ENCODE data around the gene PDE2A.

The PDE2A gene

DNA sequence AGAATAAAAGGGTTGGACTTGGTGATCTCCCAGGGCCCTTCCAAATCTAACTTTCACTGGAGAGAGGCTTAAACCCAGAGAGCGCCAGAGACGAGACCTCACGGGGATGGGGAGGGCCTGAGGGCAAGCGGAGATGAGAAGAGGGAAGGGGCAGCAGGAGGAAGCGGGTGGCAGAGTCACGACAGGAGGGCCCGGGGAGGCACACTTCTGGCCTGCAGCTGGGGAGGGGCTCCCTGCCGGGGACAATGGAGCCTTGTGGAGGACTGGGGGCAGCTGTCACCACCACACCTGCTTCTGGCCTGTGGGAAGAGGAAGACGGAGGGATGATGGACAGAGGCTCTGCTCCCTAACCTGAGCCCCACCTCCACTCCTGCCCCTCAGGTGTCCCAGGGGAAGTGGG is 40.2 kb downstream of the PDE2A start:
- no peak for DNase-seq

DNA sequence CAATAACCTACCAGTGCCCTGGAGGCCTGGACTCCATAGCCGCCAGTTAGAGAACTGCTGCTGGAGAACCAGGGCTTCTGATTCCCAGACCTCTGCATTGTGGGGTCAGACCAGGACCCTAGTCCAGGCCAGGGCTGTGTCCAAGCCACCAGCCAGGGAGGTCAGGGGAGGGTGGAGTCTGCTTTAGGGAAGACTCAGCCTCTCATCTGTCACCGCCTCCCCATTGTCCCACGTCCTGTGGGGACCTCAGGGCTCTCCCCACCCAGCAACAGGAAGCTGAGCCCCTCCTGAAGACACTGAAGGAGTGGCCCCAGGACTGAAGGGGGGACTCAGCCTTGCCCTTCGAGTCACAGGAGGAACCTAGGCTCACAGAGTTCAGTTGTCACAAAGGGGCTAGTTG is 41.2 kb downstream of the PDE2A start:
- DNase-seq, result no peak

DNA sequence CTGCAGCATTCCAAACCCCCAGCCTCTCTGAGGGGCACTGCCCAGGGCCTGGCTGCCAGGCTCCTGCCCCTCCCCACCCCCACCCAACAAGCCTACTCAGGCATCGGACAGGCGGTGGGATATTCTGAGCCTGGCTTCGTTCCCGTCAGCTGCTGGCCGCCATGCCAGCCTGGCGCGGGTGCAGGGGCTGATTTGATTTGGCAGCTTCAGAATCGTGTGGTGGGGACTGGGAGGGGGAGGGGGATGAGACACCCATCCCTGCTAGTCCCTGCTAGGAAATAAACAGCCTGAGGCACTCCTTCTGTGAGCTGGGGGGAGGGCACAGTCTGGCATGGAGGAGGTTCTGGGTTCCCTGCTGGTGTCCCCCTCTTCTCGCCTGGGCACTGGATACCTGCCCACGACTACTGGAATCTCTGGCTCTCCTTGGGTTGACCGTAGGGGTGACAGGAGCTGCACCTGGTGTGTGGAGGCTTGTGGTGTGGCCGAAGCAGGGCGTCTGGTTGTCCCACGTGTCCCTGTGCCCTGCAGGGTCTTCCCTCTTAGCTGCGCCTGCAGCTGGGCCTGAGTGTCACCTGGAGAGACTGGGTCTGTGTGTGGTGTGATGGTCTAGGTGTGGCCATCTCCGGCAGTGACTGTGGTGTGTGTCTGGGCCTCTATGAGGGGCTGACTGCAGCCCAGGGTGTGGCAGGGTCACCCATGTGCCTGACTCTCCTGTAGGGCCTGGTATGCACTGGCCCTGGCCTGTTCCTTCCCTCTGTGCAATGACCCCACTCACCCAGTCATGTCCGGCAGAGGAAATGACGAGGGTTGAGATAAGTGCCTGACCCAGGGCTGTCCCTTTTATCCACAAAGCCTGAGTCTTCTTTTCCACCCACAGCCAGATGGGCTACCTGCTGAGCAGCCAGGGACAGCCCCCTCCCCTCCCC is 42.2 kb downstream of the PDE2A start:
- DNase-seq, result no peak

DNA sequence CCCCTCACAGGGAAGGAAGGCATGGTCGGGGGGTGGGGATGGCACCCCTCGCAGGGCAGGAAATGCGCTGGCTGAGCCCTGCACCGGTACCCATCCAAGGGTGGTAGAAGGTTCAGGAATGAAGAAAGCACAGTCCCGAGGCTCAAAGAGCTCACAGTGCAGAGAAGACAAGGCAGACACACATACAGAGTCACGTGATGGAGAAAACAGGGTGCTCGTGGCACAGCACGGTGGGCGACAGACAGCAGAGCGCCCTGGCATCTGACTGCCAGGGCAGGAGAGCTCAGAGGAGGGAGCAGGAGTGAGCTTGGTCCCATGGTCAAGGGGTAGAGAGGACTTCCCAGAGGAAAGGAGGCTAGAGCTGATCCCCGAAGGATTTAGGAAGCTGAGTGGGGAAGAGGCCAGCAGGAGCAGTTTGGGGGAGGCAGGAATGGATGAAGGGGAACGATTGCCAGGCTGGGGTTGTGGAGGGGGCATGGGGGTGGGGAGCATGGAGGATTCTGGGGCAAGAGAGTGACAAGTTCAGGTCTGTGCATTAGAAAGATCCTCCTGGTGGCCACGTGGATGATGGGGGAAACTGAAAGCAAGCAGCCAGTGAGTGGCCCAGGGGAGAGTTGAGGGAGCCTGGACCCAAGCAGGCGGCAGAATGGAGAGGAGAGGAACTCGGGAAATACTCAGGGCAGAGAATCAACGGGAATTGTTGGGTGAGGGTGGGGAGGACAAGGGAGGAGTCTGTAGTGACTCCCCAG is 43.9 kb downstream of the PDE2A start:
- no peak for DNase-seq

DNA sequence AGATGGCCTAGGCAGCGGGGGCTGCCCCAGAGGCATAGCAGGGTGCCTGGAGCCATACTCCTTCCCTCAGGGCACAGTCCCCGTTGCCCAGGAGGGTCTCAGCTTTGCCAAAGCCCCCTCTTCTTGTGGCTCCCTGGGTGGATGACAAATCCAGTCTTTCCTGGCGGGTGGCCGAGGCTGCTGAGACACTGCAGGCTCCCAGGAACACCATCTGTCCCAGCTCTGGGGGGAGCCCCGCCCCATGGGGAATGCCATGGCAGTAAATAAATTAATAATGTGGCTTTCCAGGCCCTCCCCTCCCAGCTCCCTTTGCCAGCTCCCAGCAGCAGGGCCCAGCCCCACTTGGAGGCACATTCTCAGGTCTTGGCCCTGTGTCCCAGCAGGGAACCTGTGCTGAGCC is 45.0 kb downstream of the PDE2A start:
- no peak for DNase-seq

DNA sequence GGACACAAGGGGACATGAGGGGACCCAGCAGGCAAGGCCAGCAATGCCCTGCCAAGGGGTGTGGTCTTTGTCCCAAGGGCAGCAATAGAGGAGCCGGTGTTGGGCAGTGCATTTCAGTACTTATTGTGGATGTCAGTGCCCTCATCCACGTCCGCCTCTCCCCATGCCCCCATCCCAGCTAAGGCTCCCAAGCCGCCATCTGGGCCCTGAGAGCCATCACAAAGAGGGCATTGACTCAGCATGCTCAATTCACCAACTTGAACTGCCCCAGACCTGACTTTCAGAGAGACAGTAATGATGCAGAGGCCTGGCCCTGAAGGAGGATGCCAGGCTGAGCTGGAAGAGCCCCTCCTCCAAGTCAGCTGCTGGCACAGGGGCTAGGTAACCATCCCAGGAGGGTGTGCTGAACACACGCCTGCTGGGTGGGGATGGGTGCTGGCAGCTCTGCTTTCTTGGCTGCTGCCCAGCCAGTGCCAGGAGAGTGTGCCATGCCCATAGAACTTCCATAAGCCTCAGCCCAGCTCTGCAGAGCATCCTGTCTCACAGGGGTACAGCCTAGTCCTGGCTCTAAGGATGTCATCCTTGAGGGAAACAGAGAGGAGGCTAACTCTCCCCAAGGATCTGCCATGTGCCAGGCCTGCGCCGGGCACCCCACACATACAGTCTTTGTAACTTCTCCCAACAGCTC is 46.5 kb downstream of the PDE2A start:
- no peak for DNase-seq

DNA sequence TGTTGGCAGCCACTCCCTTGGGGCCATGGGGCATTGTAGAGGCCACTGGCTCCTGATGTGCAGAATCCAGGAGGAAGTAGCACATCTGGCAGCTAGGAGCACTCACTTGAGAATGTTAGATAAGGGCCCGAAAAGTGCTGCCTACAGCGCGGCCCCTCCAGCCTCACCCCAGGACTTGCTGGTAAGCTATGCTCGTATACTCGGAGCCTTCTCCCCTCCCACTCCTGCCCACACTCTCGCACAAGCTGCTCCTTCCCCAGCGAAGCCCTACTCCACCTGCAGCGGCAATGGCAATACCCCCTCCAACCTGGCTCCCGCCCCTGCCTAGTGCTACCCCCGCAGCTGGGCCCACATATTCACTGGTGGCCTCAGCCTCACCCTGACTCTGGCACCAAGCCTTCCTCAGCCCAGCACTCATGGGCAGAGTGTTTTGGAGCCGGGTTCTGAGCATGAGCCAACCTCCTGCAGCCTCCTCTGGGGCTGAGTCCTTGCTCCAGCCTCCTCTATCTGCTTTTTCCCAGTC is 47.7 kb downstream of the PDE2A start:
- DNase-seq, result no peak

DNA sequence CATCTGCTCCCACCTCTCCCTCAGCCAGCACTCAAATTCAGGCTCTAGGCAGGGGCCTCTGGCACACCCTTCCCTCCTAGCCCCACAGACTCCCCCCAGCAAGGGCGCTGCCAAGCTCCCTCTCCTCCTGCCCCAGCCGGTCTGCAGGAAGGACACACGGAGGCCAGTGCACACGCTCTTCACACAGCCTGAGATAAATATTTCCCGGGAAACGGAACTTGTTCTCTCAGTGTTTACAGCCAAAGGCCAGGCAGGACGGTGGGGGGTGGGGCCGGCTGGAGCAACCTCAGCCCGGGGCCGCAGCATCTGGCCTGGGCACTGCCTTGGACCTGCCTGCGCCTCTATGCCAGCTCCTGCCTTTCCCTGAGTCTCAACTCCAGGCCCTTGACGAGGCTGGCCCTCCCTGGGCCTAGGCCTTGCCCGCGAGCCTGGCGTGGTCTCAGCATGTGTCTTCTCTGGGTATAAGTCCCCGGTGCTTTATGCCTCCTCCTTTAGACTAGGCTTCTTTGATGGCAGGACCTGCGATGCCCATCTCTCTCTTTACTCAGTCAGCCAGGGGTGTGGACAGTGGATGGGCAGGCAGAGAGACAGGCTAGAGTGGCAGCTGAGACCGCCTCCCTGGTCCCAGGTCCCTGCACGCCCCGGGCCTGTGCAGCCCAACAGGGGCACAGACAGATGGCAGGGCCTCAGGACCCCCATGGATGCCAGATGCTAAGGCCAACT is 48.4 kb downstream of the PDE2A start:
- no peak for DNase-seq

DNA sequence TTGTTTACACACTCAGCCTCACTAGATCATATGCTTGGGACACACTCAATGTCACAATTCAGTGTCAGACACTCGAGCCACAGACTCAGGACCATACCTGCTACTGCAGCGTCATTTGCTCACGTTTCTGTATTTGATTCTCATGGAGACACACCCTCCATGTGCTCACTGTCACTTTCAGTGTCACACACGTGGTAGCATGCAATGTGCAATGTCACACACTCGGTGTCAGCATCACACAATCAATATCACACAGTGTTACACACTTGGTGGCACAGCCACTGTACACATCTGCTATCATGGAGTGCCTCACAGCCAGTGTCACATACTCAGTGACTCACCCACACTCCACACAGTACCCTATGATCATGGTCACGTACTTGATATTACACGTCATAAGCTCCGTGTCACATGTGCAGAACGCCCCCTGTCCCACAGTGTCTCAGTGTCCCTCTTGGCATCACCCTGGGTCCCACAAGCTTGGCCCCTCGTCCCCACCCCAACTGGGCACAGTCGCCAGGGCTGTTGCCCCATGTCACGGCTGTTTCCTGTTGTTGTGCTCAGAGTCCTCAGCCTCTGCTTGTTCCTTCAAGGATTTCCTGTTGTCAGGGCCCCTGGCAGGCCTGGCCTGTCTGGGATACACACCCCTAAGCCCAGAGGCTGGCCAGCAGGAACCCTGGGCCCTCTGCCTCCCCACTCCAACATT is 49.6 kb downstream of the PDE2A start:
- DNase-seq, result no peak

DNA sequence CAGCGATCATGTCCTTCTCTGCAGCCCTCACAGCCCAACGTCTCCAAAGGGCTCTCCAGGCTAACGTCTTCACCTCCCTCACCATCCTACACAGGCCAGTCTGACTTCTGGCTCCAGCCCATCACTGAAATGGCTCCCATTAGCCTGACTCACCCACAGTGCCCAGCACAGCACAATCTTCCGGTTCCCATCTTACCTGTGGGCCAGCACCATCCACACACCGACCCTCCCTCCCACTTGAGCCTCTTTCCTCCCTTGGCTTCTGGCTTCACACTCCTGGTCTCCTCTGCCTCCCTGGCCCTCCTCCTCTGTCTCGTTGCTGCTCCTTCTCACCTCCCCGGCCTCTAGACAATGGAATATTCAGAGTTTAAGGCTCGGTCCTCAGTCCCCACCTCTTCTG is 51.2 kb downstream of the PDE2A start:
- no peak for DNase-seq

DNA sequence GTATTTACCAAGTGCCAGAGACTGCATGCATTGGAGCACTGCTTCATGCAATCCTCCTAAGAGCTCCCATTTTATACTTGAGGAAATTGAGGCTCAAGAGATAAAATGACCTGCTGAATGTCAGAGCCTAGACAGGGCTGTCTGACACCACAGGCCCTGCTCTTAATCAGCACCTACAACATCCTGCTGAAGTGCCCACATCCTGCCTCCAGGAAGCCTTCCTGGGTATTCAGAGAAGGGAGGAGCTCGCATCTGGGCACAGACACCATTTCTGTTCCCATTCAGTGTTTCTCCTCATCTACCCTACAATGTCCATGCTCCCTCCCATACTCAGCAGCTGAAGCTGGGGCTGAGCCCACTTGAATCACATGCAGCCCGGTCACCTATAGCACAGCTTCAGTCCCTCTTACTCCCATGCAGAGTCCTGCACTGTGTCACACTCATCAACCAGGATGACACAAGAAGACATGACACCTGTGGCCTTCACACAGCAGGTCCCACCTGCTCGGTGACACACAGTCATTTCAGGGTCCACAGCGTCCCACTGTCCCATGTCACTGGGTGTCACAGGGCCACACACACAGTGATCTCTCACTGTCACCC is 53.1 kb downstream of the PDE2A start:
- no peak for DNase-seq

DNA sequence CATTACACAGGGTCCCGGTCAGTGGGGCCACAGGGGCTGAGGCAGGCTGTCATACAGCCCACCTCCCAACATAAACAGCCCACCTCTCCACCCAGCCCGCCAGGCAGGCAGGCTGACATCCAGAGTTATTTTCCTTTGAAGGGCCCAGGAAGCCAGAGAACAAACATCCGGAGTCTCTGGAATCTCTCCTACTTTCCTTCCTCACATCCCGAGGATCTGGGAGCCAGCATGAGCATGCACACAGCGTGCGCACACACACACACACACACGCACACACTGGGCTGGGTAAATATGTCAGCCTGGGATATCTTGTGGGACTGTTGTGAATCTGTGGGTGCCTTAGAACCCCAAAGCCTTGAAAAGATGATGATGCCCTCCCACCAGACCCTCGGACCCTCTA is 55.4 kb downstream of the PDE2A start:
- DNase-seq, result no peak

DNA sequence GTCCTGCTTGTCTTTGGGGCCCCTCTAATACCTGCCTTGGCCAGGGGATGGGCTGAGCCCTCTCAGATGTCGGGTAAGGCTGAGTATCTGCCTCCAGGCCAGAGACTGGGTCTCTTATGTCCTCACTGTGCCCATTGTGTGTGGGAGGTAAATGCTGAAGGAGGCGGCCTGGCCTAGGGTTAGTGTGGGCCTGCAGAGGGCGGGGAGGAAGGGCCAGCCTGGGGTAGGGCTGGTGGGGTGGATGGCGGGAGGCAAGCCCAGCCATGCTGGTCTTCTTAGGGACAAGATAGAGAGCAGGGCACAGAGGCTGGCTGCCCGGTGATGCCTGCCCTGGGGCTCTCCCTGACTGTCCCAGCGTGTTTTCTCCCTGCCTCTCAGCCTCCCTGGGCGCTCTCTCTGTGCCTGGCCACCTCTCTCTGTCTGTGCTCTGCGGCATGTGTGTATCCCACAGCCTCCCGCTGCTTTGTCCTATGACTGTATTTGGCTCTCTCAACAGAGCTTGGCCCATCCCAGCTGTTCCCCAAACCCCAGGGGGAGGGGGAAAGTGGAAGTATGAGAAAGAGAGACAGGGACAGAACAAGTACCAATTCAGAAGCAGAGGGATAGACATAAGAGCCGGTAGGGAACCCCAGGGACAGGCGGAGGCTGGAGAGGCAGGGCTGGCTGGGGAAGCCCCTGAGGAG is 57.0 kb downstream of the PDE2A start:
- no peak for DNase-seq

DNA sequence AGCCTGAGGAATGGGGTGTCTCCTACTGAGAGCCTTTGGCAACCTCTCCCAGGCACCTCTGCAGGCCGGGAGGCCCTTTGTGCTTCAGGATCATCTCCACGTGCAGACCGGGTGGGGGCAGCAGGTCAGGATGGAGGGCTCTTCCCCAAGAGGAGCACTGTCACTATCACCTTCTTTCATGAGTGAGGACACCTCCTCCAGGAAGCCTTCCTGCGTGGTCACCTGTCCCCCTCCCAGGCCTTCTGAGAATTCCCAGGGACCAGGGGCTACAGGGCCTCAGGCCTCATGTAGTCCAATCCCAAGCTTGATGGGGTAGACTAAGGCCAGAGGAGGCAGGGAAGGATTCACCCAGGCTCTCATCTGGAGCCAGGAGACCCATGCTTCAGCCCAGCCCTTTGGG is 57.6 kb downstream of the PDE2A start:
- no peak for DNase-seq

DNA sequence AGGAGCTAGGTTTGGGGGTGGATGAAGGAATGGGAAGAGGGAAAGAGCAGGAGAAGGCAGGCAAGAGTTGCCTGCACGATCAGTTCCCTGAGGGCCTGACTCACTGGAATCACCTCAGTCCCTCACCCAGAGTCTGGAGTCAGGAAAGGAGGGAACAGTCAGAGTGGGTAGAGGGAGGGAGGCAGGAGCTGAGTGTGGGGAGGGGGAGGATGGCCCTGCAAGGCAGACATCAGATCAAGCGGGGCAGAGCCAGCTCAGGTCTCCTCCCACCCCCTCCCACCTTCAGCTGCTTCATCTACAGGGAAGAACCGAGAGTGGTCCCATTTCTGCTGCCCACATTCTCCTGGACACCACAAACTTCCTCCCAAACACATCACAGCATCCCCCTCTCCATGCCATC is 58.9 kb downstream of the PDE2A start:
- no peak for DNase-seq

DNA sequence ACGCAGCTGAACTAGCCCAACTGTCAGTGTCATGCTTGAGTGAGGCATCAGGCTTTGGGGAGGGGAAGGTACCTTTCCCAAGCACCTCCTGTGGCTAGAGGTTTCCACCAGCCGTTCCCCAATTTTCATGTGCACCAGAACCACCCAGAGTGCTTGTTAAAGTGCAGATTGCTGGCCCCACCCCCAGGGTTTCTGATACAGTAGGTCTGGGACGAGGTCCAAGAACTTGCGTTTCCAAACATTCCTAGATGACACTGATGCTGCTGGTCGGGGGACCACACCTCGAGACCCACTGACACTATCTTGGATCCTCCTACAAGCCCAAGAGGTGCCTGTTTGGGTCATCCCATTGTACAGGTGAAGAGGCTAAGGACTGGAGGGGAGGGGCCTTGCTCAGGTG is 59.8 kb downstream of the PDE2A start:
- no peak for DNase-seq

DNA sequence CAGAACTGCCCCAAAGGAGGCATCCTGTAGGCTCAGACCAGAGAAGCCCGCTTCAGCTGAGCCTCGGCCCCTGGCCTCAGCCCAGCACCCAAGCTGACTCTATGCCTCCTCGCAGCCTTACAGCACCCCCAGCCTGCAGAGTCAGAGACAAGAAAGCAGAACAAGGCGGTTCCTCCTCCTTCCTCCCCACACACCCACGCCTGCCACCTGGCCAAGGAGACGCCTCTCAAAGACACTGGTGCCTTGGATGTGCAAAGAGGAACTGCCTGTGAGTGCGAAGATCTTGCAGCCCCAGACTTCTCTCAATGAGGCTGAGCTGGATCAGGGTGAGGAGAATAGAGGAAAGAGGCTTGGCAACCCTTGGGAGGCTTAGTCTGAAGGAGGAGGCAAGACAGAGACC is 60.2 kb downstream of the PDE2A start:
- DNase-seq, result no peak

DNA sequence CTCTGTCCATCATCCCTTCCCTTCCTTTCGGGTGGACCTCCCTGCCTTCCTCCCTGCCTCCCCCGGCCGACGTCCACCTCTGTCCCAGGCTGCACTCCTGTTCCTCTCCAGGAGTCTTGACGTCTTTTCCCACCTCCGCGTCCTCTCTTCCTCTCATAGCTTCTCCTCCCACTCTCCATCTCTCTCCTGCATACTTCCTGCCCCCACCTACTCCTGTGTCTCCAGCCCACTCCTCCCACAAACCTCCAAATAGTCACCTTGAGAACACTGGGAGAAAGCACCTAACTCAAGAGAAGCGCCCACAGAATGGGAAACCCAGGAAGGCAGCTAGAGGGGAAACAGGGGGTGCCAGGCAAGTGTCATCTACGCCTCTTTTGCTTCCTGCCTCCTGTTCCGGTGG is 60.8 kb downstream of the PDE2A start:
- no peak for DNase-seq

DNA sequence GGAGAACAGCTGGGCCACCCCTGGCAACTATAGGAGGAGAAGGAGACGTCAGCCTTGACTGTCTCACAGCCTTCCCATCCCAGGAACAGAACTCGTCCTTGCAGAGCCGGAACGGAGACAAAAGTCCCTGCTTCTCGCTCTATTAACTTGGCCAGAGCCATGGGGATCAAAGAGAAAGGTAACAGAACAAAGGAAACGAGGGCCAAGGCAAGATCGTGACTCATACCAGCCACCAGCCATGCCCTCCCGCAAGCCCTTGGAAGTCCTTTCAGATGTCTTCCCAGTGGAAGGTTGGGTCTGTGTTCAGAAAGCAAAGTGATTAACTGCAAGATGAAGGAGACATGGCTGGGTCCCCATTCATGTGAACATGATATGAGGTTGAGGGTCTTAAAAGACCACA is 64.7 kb downstream of the PDE2A start:
- DNase-seq, result no peak

DNA sequence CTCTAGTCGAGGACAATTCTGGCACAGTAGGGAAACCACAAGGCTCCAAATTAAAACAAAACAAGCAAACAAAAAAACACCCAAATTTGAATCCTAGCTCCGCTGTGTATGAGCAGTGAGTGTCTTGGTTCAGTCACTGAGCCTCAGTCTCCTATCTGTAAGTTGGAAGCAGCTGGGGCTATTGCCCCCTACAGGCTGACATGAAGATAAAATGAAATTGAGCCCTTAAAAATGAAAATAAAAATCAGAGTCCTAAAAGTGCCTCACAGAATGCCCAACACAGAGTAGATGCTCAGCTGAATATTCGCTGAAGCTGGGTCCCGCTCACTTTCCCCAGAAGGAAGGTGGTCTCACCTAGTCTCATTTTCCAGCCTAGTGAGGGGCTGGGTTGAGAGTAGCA is 65.2 kb downstream of the PDE2A start:
- no peak for DNase-seq

DNA sequence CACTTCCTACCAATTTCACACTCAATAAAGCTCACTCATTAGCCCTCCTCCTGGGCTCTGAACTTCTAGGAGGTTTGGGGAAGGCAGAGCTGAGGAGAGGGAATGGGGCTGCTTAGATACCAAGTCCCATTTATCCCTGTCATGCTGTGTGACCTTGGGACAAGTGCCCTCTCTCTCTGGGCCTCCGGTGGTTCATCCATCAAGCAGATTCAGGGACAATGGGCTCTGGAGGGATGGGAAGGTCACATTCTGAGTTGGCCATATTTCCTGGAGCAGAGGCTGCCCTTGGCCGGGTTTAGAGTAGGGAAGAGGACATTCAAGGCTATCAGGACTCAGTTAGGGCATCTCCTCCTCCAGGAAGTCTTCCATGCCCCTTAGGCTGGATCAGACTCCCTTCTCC is 66.7 kb downstream of the PDE2A start:
- no peak for DNase-seq
